Measurements from ENCODE around the gene FBXW7.
"Not testable (repeated sequence)": the region's sequence is repeated elsewhere in the genome, so short reads cannot be mapped to it uniquely, and the experiment has no call there.

The FBXW7 gene

DNA sequence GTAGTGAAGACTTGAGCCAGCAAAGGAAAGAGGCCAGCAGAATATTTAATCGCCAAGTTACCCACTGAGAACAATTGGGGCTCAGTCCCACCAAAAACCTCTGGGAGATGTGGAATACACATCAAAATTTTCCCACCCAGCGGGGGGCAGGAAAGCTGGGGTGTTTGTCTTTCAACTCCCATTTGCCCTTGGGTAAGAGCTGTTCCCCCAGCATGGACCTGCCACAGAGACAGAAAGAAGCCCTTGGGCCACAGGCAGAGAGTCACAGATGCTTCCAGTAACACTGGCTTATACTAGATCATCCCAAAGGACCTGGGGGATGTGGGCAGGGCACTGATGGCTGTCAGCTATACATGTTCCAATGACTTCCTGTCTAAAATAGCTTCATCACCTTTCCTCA is 18.9 kb upstream of the FBXW7 start:
- no peak for DNase-seq
- Histone ChIP-seq H3K27me3 (replicated peaks; ENCODE audit: control insufficient read depth, insufficient read depth, low read length, poor library complexity, severe bottlenecking) (no peaks in the 10 kb centered on the region), H3K4me1 (ENCODE audit: control insufficient read depth, insufficient read depth, low read length, poor library complexity, severe bottlenecking) (peaks cover 22% of the 10 kb centered on the region), H3K36me3 (ENCODE audit: control insufficient read depth, insufficient read depth, low read length) (no peaks in the 10 kb centered on the region), H3K27ac (ENCODE audit: insufficient read depth, low read length, poor library complexity, severe bottlenecking) (peak overlapping the region; percentile 68), H3K9me3 (ENCODE audit: control insufficient read depth, low read length) (no peaks in the 10 kb centered on the region), H3K4me3 (ENCODE audit: insufficient read depth, low read depth, low read length, poor library complexity, severe bottlenecking) (no peak overlapping the region)

DNA sequence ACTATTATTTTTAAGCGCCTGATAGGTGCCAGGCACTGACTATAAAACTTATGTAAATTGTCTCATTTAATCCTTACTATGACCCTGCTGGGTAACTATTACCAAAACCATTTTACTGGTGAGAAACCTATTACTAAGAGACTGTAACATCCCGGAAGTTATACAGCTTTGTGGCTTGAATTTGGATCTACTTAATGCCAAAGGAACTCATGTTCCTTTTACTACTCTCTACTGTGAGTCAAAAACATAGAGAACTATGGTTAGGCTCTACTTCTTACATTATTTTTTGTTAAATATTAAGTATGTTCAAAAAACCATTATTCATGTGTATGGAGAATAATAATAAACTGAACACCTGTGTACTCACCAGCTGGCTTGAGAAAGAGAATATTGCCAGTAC is 14.8 kb upstream of the FBXW7 start:
- peaks cover 22% of the 10 kb centered on the region for H3K4me1 ChIP-seq (ENCODE audit: control insufficient read depth, insufficient read depth, low read length, poor library complexity, severe bottlenecking)
- H3K27ac ChIP-seq (ENCODE audit: insufficient read depth, low read length, poor library complexity, severe bottlenecking); DNase-seq; H3K9me3 ChIP-seq (ENCODE audit: control insufficient read depth, low read length); H3K4me3 ChIP-seq (ENCODE audit: insufficient read depth, low read depth, low read length, poor library complexity, severe bottlenecking); H3K27me3 ChIP-seq (replicated peaks; ENCODE audit: control insufficient read depth, insufficient read depth, low read length, poor library complexity, severe bottlenecking); H3K36me3 ChIP-seq (ENCODE audit: control insufficient read depth, insufficient read depth, low read length): not testable (repeated sequence)

DNA sequence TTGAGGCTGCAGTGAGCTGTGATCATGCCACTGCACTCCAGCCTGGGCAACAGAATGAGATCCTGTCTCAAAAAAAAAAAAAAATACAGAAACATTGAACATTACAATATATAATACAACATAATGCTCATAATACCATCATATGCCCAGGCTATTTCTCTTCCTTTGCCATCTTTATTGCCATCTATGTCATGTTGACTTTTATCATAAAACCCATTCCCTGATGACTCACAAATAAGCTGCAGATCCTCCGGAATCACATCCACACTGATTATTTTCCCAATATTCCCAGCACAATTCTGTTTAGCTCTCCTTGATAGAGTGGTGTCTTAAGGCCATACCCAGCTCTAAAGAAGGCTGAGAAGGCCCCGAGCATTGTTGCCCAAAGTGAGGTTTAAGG is 9.2 kb upstream of the FBXW7 start:
- Histone ChIP-seq H3K4me3 (ENCODE audit: insufficient read depth, low read depth, low read length, poor library complexity, severe bottlenecking) (no peak overlapping the region), H3K9me3 (ENCODE audit: control insufficient read depth, low read length) (no peaks in the 10 kb centered on the region), H3K4me1 (ENCODE audit: control insufficient read depth, insufficient read depth, low read length, poor library complexity, severe bottlenecking) (peaks cover 13% of the 10 kb centered on the region), H3K27ac (ENCODE audit: insufficient read depth, low read length, poor library complexity, severe bottlenecking) (no peak overlapping the region), H3K27me3 (replicated peaks; ENCODE audit: control insufficient read depth, insufficient read depth, low read length, poor library complexity, severe bottlenecking) (no peaks in the 10 kb centered on the region), H3K36me3 (ENCODE audit: control insufficient read depth, insufficient read depth, low read length) (no peaks in the 10 kb centered on the region)
- DNase-seq: no peak

GRCh38 chr4:152544533-152544932 is 8.6 kb upstream of the FBXW7 start:
- H3K27me3 ChIP-seq (replicated peaks; ENCODE audit: control insufficient read depth, insufficient read depth, low read length, poor library complexity, severe bottlenecking); H3K27ac ChIP-seq (ENCODE audit: insufficient read depth, low read length, poor library complexity, severe bottlenecking); DNase-seq; H3K36me3 ChIP-seq (ENCODE audit: control insufficient read depth, insufficient read depth, low read length); H3K9me3 ChIP-seq (ENCODE audit: control insufficient read depth, low read length); H3K4me3 ChIP-seq (ENCODE audit: insufficient read depth, low read depth, low read length, poor library complexity, severe bottlenecking): not testable (repeated sequence)
- peaks cover 14% of the 10 kb centered on the region for H3K4me1 ChIP-seq (ENCODE audit: control insufficient read depth, insufficient read depth, low read length, poor library complexity, severe bottlenecking)

- no peak overlapping the region for H3K4me3 ChIP-seq (ENCODE audit: insufficient read depth, low read depth, low read length, poor library complexity, severe bottlenecking)
- DNase-seq: no peak
- H3K27ac ChIP-seq (ENCODE audit: insufficient read depth, low read length, poor library complexity, severe bottlenecking): no peak overlapping the region
- peaks cover 33% of the 10 kb centered on the region for H3K4me1 ChIP-seq (ENCODE audit: control insufficient read depth, insufficient read depth, low read length, poor library complexity, severe bottlenecking)
- no peaks in the 10 kb centered on the region for H3K9me3 ChIP-seq (ENCODE audit: control insufficient read depth, low read length)
- no peaks in the 10 kb centered on the region for H3K36me3 ChIP-seq (ENCODE audit: control insufficient read depth, insufficient read depth, low read length)
- H3K27me3 ChIP-seq (replicated peaks; ENCODE audit: control insufficient read depth, insufficient read depth, low read length, poor library complexity, severe bottlenecking): no peaks in the 10 kb centered on the region
Observed at GRCh38 chr4:152540941-152541340, 5.0 kb upstream of the FBXW7 start.

DNA sequence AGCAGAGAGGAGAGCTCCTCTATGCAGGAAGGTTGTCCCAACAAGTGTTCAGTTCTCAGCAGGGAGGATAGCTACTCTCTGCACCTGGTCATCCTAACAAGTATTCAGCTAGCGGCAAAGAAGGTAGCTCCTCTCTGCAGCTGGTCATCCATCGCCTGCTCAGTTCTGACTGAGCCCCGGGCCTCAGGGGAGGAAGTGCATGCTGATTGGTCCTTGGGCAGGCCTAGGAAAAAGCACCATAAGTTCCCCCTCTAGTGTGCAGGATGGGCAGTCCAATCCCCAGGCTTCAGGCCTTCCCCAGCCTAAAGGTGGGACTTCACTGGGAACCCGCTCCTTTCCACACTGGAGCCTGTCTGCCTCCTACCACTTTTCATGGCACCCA is 4.4 kb upstream of the FBXW7 start:
- Histone ChIP-seq H3K4me3 (ENCODE audit: insufficient read depth, low read depth, low read length, poor library complexity, severe bottlenecking) (no peak overlapping the region), H3K27ac (ENCODE audit: insufficient read depth, low read length, poor library complexity, severe bottlenecking) (no peak overlapping the region), H3K36me3 (ENCODE audit: control insufficient read depth, insufficient read depth, low read length) (no peaks in the 10 kb centered on the region), H3K4me1 (ENCODE audit: control insufficient read depth, insufficient read depth, low read length, poor library complexity, severe bottlenecking) (peaks cover 33% of the 10 kb centered on the region), H3K27me3 (replicated peaks; ENCODE audit: control insufficient read depth, insufficient read depth, low read length, poor library complexity, severe bottlenecking) (no peaks in the 10 kb centered on the region), H3K9me3 (ENCODE audit: control insufficient read depth, low read length) (no peaks in the 10 kb centered on the region)
- DNase-seq: no peak

GRCh38 chr4:152539556-152540292 is 3.8 kb upstream of the FBXW7 start:
- H3K36me3 ChIP-seq (ENCODE audit: control insufficient read depth, insufficient read depth, low read length): no peaks in the 10 kb centered on the region
- H3K4me3 ChIP-seq (ENCODE audit: insufficient read depth, low read depth, low read length, poor library complexity, severe bottlenecking): no peak overlapping the region
- no peak overlapping the region for H3K27ac ChIP-seq (ENCODE audit: insufficient read depth, low read length, poor library complexity, severe bottlenecking)

DNA sequence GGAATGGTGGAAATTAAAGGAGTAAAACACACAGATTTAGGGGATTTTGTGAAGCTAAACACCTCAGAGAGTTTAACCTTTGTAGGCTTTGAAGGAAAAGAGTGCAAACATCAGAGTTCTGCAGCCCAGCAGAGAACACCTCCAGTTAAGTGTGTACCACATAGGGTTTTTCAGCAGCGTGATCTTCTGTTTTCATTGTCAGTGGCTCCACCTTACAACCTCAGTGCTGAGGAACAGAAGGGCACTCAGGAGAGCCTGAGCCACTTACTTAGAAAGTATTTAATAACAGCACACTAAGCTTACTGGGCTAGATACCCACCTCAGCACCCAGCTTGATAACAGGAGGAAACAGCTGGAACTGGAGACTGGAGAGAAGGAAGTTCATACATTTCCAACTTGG is 2.0 kb upstream of the FBXW7 start:
- no peaks in the 10 kb centered on the region for H3K36me3 ChIP-seq (ENCODE audit: control insufficient read depth, insufficient read depth, low read length)
- DNase-seq: no peak
- H3K4me1 ChIP-seq (ENCODE audit: control insufficient read depth, insufficient read depth, low read length, poor library complexity, severe bottlenecking): peaks cover 41% of the 10 kb centered on the region
- peak overlapping the region; percentile 73 for H3K4me3 ChIP-seq (ENCODE audit: insufficient read depth, low read depth, low read length, poor library complexity, severe bottlenecking)
- no peaks in the 10 kb centered on the region for H3K27me3 ChIP-seq (replicated peaks; ENCODE audit: control insufficient read depth, insufficient read depth, low read length, poor library complexity, severe bottlenecking)
- no peaks in the 10 kb centered on the region for H3K9me3 ChIP-seq (ENCODE audit: control insufficient read depth, low read length)
- peak overlapping the region; percentile 94 for H3K27ac ChIP-seq (ENCODE audit: insufficient read depth, low read length, poor library complexity, severe bottlenecking)

More at GRCh38 chr4:152539556-152540292, 3.8 kb upstream of the FBXW7 start:
- H3K4me1 ChIP-seq (ENCODE audit: control insufficient read depth, insufficient read depth, low read length, poor library complexity, severe bottlenecking): peaks cover 37% of the 10 kb centered on the region
- no peak for DNase-seq
- H3K9me3 ChIP-seq (ENCODE audit: control insufficient read depth, low read length): no peaks in the 10 kb centered on the region
- H3K27me3 ChIP-seq (replicated peaks; ENCODE audit: control insufficient read depth, insufficient read depth, low read length, poor library complexity, severe bottlenecking): no peaks in the 10 kb centered on the region

GRCh38 chr4:152536545-152537182 is 772 bp upstream of the FBXW7 start:
- Histone ChIP-seq H3K36me3 (ENCODE audit: control insufficient read depth, insufficient read depth, low read length) (no peaks in the 10 kb centered on the region), H3K27me3 (replicated peaks; ENCODE audit: control insufficient read depth, insufficient read depth, low read length, poor library complexity, severe bottlenecking) (no peaks in the 10 kb centered on the region), H3K4me3 (ENCODE audit: insufficient read depth, low read depth, low read length, poor library complexity, severe bottlenecking) (peak overlapping the region; percentile 73), H3K27ac (ENCODE audit: insufficient read depth, low read length, poor library complexity, severe bottlenecking) (peak overlapping the region; percentile 94), H3K9me3 (ENCODE audit: control insufficient read depth, low read length) (no peaks in the 10 kb centered on the region), H3K4me1 (ENCODE audit: control insufficient read depth, insufficient read depth, low read length, poor library complexity, severe bottlenecking) (peaks cover 40% of the 10 kb centered on the region)
- DNase-seq: peak; percentile 58 to 73 (median 69)

DNA sequence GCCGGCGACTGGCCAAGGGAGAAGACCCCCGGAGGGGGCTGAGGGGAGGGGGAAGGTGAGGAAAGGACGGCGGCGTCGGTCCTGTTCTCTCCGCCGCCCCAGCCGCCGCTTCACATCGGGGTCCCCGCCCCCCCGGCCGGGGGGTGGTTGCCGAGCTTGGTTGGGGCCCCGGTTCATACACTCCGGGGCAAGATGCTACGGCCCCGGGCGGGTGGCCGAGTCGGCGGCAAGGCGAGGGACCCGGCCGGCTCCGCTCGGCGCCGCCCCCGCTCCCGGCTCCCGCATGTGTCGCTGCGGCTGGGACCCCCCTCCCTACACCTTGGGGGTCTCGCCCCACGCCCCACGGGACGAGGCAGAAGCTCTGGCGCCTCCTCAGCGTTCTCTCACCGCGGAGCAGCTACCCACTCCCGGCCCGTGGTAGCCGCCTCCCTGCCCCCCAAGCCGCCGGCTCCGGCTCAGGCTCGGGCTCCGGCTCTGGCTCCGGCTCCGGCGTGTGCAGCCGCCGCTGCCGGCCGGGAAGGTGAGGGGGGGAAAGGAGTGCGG is 461 bp downstream of the FBXW7 start:
- Histone ChIP-seq H3K9me3 (ENCODE audit: control insufficient read depth, low read length) (no peaks in the 10 kb centered on the region), H3K4me1 (ENCODE audit: control insufficient read depth, insufficient read depth, low read length, poor library complexity, severe bottlenecking) (peaks cover 37% of the 10 kb centered on the region), H3K36me3 (ENCODE audit: control insufficient read depth, insufficient read depth, low read length) (no peaks in the 10 kb centered on the region), H3K27me3 (replicated peaks; ENCODE audit: control insufficient read depth, insufficient read depth, low read length, poor library complexity, severe bottlenecking) (no peaks in the 10 kb centered on the region), H3K27ac (ENCODE audit: insufficient read depth, low read length, poor library complexity, severe bottlenecking) (peak overlapping the region; percentile 94), H3K4me3 (ENCODE audit: insufficient read depth, low read depth, low read length, poor library complexity, severe bottlenecking) (peak overlapping the region; percentile 85)
- peak in 2 of 3 donors; percentile 14 to 19 for DNase-seq
